GM23248 (cell line): ENCODE measurements around the gene C2orf49.

Experiments used
- EZH2 ChIP-seq: fragments of 200-600 bp; sonication (generic); IDR thresholded peaks from 2 replicates; pipeline ENCODE4 v1.6.1; 2018; ENCODE audit warnings: antibody characterized with exemption, mild to moderate bottlenecking; ENCODE audit not compliant: insufficient read depth, poor library complexity, severe bottlenecking
- EZH2phosphoT487 ChIP-seq: fragments of 200-600 bp; sonication (generic); IDR thresholded peaks from 2 replicates; pipeline ENCODE4 v1.6.1; 2018; ENCODE audit warnings: antibody characterized with exemption, moderate library complexity, mild to moderate bottlenecking, low read depth; ENCODE audit not compliant: insufficient read depth

GRCh38 chr2:105397953-105398335 lies 60.6 kb downstream of the C2orf49 start:
- TF ChIP-seq EZH2phosphoT487 (no peak), EZH2 (no peak)
